Activated effector memory CD4-positive, alpha-beta T cell treated with Interleukin-2 at 50 U/mL for 16 hours (primary cell): ENCODE results near the gene ABCC4.
A peak's percentile ranks its signal among the peaks of the same experiment; 100 is the strongest.
"Not testable (repeated sequence)": the region's sequence is repeated elsewhere in the genome, so short reads cannot be mapped to it uniquely, and the experiment has no call there.

Source experiments
- DNase-seq: peaks from one replicate; pipeline ENCODE4 v3.0.0-alpha.2; 2020

The ABCC4 gene

GRCh38 chr13:95191821-95192563 lies 109.3 kb downstream of the ABCC4 start:
- peak; percentile 29 for DNase-seq

- DNase-seq, result no peak
Measured at GRCh38 chr13:95188128-95188527, 113.1 kb downstream of the ABCC4 start.

GRCh38 chr13:95185851-95186250 lies 115.4 kb downstream of the ABCC4 start:
- peak; percentile 41 for DNase-seq

DNA sequence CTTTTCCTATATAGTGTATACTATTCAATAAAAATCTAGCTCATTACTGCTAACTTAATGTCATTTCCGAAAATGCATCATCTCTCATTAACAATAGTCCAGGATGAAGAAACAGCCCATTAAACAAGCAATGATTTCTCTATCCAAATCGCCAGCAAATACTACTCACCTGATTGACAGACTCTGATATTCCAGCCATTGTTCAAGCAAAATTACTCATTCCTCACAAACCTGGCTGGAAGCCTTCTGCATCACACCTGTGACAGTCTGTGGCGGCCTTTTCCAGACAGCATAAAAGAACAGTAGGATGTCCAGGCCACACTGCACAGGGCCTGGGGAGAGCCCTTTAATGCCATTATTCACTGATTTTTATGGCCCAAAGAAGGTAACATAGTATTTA lies 115.9 kb downstream of the ABCC4 start:
- no peak for DNase-seq

GRCh38 chr13:95184317-95184716 lies 116.9 kb downstream of the ABCC4 start:
- no peak for DNase-seq

- DNase-seq, result no peak
Measured at GRCh38 chr13:95182570-95183265, 118.5 kb downstream of the ABCC4 start.

- DNase-seq, result no peak
Measured at GRCh38 chr13:95181586-95181985, 119.7 kb downstream of the ABCC4 start.

DNA sequence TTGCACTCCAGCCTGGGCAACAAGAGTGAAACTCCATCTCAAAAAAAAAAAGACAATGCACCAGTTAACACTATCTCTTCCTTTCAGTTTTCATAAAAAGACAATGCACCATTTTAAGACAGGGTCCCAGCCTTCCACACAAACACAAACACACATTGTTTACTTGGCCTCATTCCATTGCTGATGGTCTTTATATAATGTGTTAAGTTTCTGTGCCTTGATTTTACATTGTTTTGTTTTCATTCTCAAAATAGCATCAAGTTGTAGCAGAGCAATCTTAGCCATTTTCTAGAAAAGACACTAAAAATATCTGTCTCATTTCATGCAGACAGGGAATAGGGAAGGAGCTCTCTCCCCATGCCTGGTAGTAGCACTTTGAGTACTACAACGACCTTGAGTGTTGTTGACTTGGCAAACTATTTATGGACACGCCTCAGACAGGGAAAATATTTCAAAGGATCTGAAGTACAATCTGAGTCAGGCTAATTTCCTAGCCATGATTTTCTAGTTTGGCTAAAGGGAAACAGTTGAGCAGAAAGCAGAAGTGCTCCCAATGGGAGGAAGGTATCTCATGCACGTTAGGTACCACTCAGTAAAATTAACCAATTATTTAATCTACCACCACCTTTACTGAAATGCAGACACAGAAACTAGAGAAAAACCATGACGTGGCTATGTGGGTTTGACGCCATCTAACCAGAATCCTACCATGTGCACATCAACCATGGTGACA lies 120.6 kb downstream of the ABCC4 start:
- no peak for DNase-seq

DNA sequence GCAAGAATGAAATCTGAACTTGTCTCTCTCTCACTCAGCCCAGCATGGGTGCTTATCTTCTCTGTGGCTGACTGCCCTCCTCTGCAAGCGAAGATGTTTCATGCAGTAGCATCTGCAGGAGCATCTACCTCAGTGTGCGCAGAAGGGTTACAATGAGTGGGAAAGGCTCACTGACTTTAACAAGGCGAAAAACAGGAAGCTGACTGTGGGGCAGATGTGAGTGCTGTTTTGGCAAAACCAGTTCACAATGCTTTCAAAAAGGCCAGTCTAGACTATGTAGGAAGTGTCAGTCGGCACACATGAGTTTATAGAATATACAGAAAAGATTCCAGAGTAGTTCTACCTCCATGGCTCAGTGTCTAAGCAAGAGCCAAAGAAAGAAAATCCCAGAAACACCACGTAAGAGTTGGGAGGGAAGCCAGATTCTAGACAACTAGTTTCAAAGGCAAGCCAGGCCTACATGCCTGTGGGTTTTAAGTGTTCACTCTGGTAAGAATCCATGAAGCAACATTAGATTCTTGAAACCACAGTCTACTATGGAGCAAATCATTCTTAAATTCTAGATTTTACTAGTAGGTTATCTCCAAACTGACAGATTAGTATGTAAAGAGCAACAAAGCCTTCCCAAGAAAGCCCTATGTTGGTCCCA lies 124.5 kb downstream of the ABCC4 start:
- DNase-seq, result no peak

DNA sequence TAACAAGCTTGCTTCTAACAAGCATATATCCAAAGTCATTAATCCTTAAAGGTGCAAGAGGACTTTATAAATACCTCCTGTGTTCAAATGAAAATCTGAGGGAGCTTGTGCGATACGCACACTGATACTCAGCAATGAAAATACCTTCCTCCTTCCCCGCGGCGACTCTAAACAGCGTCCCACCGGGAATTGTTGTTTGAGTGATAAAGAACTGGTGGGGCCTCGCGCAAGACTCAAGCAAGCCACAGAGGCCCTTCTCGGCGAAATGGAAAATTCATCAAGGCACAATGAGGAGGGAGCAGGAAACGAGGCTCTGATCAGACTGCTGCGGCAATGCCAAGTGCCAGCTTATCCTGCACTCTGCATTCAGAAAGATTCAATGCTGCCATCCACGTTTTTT lies 126.7 kb downstream of the ABCC4 start:
- no peak for DNase-seq

DNA sequence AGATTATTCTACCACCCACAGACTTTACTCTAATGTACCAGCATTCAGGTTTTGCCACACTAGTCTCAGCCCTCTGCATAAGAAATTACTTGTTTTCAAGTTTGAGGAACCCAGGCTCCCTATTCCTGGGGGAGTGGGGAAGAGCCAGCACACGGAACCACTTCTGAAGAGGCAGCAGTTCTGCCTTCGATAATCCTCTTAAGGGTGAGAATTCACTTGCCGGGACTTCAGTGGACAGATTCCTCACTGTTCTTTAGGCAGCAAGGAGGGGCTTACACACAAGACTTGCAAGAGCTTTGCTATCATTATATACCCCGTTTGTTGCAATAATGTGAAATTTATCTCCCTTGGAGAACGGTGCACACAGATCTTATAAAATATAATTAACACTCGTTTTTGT lies 133.1 kb downstream of the ABCC4 start:
- no peak for DNase-seq

DNA sequence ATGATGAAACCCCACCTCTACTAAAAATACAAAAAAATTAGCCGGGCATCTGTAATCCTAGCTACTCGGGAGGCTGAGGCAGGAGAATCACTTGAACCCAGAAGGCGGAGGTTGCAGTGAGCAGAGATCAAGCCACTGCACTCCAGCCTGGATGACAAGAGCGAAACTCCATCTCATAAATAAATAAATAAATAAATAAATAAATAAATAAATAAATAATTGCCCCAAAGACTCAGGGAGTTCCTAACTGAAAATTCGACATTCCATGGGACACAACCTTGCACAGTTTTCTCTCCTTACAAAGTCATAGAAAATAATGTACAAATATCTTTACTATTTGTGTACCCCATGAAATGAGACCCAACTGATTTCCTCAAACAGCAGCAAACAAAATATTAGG lies 134.2 kb downstream of the ABCC4 start:
- DNase-seq, result not testable (repeated sequence)

DNA sequence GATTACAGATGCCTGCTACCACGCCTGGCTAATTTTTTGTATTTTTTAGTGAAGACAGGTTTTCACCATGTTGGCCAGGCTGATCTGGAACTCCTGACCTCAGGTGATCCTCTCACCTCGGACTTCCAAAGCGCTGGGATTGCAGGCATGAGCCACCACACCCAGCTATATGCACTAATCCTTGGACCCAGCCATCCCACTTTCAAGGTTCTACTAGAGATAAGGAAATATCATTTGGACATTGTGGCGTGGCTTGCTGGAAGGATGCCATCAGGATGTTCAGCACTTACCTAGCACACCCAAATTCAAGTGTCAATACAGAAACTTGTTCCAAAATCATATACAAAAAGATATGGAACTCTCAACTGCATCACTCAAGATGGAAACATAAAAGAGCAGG lies 136.4 kb downstream of the ABCC4 start:
- DNase-seq, result no peak

GRCh38 chr13:95160112-95160906 lies 140.9 kb downstream of the ABCC4 start:
- no peak for DNase-seq

- DNase-seq, result no peak
Measured at GRCh38 chr13:95159458-95159857, 141.8 kb downstream of the ABCC4 start.

- DNase-seq, result no peak
Measured at GRCh38 chr13:95156208-95156607, 145.0 kb downstream of the ABCC4 start.

DNA sequence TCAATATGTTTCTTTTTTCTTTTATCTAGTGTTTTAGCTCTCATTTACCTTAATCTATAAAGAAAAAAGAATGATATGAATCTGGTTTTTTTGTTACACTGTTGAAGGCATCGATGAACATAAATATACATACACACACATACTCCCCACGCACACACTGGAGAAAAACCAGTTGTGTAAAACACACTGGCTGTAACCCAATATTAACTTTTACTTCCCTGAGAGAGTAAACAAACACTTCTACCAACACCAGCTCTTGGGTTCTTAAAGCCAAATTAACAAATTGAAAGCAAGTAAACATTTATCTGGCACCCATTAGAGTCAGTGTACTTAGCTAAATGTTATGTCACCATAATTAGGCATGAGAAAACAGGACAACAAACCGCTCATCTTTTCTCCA lies 145.7 kb downstream of the ABCC4 start:
- no peak for DNase-seq

DNA sequence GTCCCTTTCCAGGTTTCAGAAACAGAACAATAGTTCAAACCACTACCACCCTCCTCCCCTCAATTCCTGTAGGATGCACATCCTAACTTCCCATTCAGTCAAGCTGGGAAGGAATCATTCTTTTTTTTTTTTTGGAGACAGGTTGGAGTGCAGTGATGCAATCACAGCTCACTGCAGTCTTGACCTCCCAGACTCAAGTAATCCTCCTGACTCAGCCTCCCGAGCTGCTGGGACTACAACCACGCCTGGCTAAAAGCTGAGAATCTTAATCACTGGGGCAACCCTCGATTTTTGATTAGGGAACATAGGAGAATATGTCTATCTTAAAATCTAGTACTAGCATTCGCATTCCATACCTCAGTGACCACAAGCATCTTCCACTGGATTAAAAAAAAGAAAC lies 146.2 kb downstream of the ABCC4 start:
- no peak for DNase-seq

DNA sequence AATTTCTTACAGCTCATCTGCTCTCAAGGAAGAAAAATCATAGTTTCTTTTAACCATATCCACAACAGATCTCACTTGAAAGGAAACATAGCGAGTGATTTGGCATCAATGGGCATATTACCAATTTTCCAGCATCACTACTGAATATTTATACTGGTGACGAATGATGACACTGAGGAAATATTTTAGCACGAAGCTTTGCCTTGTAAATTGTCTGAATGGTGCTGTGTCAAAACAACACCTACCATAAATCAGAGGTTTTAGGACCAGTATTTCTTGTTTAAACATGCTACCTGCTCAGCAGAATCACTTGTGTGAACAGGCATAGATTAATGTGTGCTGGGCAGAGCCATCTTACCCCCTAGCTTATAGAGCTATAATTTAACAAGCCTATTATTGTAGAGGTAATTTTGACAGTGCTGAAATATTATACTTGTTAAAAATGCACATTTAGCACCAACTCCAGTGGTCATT lies 146.8 kb downstream of the ABCC4 start:
- DNase-seq, result no peak

- DNase-seq, result no peak
Measured at GRCh38 chr13:95153647-95154412, 147.4 kb downstream of the ABCC4 start.

DNA sequence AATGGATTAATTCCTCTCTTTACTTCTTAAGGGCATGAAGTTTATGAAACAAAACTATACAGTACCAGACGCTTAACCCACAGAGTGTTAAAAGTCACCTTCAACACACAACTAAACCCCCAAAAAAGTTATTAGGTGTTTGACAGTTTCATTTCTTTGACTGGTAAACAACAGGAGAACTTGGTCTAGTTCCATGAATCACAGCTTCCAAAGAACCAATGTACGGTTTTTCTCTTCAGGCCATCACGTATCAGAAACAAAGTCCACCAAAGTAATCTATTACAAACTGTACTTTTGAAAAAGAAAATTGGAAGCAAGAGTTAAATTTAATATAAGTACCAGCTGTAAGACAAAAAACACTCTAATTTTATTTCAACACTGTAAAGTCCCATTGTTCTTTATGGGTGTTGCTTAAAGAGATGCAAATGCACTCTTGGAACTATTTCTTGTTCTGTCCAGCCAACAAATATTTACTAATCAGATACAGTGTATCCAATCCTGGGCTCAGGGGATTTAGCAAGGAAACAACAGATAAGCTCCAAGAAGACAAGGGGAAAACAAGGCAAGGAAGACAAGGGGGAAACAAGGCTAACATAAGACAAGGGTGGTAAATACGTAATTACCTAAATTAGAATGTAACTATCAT lies 149.2 kb downstream of the ABCC4 start:
- DNase-seq, result no peak
